Prostate gland (tissue), 2 donors: ENCODE data around the gene EML4.
A peak's percentile ranks its signal among the peaks of the same experiment; 100 is the strongest.

Experiments used
- CTCF ChIP-seq, 4 experiments: fragments of 200-600 bp in 2 of 4; fragments of 450-650 bp in 2 of 4; sonication (generic) in 2 of 4; IDR thresholded peaks; 1 replicate in 3 of 4; 2 replicates in 1 of 4; pipeline ENCODE4 v1.5.1; 2016 to 2019; ENCODE audit warnings: antibody characterized with exemption in 4 of 4, mild to moderate bottlenecking in 2 of 4, moderate library complexity in 2 of 4
- POLR2A ChIP-seq: fragments of 450-650 bp; IDR thresholded peaks from one replicate; pipeline ENCODE4 v1.6.1; 2016; ENCODE audit warnings: antibody characterized with exemption, mild to moderate bottlenecking

GRCh38 chr2:42196403-42197267 lies 27.5 kb downstream of the EML4 start:
- peak in 2 of 4 experiments; percentile 40 to 46 for TF ChIP-seq CTCF (IDR thresholded peaks at IDR 0.05)
- no peak for TF ChIP-seq POLR2A
